ENCODE results near the gene LNP1.
"Not testable (repeated sequence)": the region's sequence is repeated elsewhere in the genome, so short reads cannot be mapped to it uniquely, and the experiment has no call there.

DNA sequence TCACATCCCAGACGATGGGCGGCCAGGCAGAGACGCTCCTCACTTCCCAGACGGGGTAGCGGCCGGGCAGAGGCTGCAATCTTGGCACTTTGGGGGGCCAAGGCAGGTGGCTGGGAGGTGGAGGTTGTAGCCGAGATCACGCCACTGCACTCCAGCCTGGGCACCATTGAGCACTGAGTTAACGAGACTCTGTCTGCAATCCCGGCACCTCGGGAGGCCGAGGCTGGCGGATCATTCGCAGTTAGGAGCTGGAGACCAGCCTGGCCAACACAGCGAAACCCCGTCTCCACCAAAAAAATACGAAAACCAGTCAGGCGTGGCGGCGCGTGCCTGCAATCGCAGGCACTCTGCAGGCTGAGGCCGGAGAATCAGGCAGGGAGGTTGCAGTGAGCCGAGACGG is 77.2 kb downstream of the LNP1 start:
- not testable (repeated sequence) for TF ChIP-seq EZH2 (IDR thresholded peaks at IDR 0.05; ENCODE audit: insufficient read depth, poor library complexity, severe bottlenecking); EZH2phosphoT487 (IDR thresholded peaks at IDR 0.05; ENCODE audit: insufficient read depth, low read depth)

Data from GM23248 (cell line).